Panc1 (cell line): ENCODE data around the gene PRLHR. TPM values are rescaled to one million over a fixed set of nuclear protein-coding genes. Genes with fewer than 3 reads are reported as not detected.

Experiments
- ATAC-seq: fragments of 200-7000 bp; cut with Tn5 transposase; 2 replicates; pipeline ENCODE4 v1.9.1; 2020; ENCODE audit warnings: mild to moderate bottlenecking, moderate library complexity
- BruUV-seq: library from RNA; stranded (reverse); fragments of 400-500 nt; replicated peaks from 2 replicates; lab custom pipeline; 2021; lab: Mats Ljungman, UMichigan
- CTCF ChIA-PET: fragments of 300-600 bp; sonication (Branson Sonifier 250); formaldehyde crosslinking; loops from one replicate; lab custom pipeline; 2022; ENCODE audit warnings: antibody characterized with exemption; lab: Charles Lee
- POLR2A ChIA-PET: fragments of 300-600 bp; sonication (Branson Sonifier 250); formaldehyde crosslinking; loops from one replicate; lab custom pipeline; 2022; ENCODE audit warnings: antibody characterized with exemption; lab: Charles Lee
- DNase-seq: peaks from one replicate; pipeline ENCODE4 v3.0.0-alpha.2; 2010; ENCODE audit warnings: low read depth, low spot score
- H3K27ac ChIP-seq: 2 replicates; pipeline ENCODE4 v1.5.1; 2011; ENCODE audit warnings: mild to moderate bottlenecking, low read length, inconsistent platforms
- H3K27me3 ChIP-seq: fragments of 200-500 bp; sonication (Bioruptor generic); 2 replicates; pipeline ENCODE4 v1.6.0; 2014; ENCODE audit warnings: low read length, inconsistent platforms; ENCODE audit not compliant: control insufficient read depth, insufficient read depth
- H3K36me3 ChIP-seq: fragments of 200-500 bp; sonication (Bioruptor generic); 2 replicates; pipeline ENCODE4 v1.5.1; 2014; ENCODE audit warnings: inconsistent platforms, mild to moderate bottlenecking, low read length, moderate library complexity; ENCODE audit not compliant: control insufficient read depth, insufficient read depth
- H3K4me1 ChIP-seq: 2 replicates; pipeline ENCODE4 v1.5.1; 2011; ENCODE audit warnings: inconsistent platforms, mild to moderate bottlenecking, low read length, moderate library complexity; ENCODE audit not compliant: control insufficient read depth, insufficient read depth
- H3K4me3 ChIP-seq, 2 experiments: 2 replicates each; pipeline ENCODE4 v1.5.1; 2011 to 2012; ENCODE audit warnings: low read depth in 2 of 2, low read length in 2 of 2, mild to moderate bottlenecking in 2 of 2, inconsistent platforms in 1 of 2, moderate library complexity in 1 of 2
- H3K9me3 ChIP-seq: fragments of 200-500 bp; sonication (Bioruptor generic); 2 replicates; pipeline ENCODE4 v1.5.1; 2014; ENCODE audit warnings: low read depth, mild to moderate bottlenecking, inconsistent platforms, low read length, moderate library complexity; ENCODE audit not compliant: control insufficient read depth, insufficient read depth
- POLR2AphosphoS5 ChIP-seq: IDR thresholded peaks from 2 replicates; pipeline ENCODE4 v1.6.1; 2012; ENCODE audit warnings: mild to moderate bottlenecking, low read depth, low read length, moderate library complexity
- SIN3A ChIP-seq: IDR thresholded peaks from 2 replicates; pipeline ENCODE4 v1.6.1; 2012; ENCODE audit warnings: low read depth, mild to moderate bottlenecking, low read length, moderate library complexity, borderline replicate concordance; ENCODE audit not compliant: insufficient read depth
- TCF7L2 ChIP-seq: IDR thresholded peaks from 2 replicates; pipeline ENCODE4 v1.6.1; 2011; ENCODE audit warnings: mild to moderate bottlenecking, low read depth, low read length, inconsistent platforms
- in situ Hi-C: cut with HindIII; loops from 2 replicates; pipeline ENCODE4 v1.10.0; 2016; ENCODE audit warnings: low sequenced_read_pairs, low pct_unique_long_range_greater_than_20kb
- intact Hi-C: fragments of 100-400 bp; cut with micrococcal nuclease; formaldehyde crosslinking; loops from one replicate; pipeline ENCODE4 v1.10.0; 2022; ENCODE audit not compliant: unreplicated experiment
- total RNA-seq: library from RNA; stranded (reverse); gene quantifications from one replicate; pipeline ENCODE4 v1.2.1, GENCODE V29; 2021; ENCODE audit not compliant: unreplicated experiment
- TF ChIP-seq, protein P1 (sequence below), 2 experiments: IDR thresholded peaks; 2 replicates each; pipeline ENCODE4 v1.6.1; 2011 to 2012; ENCODE audit warnings: low read depth in 2 of 2, control low read depth in 1 of 2, low read length in 1 of 2, mild to moderate bottlenecking in 1 of 2, moderate library complexity in 1 of 2; ENCODE audit not compliant: insufficient read depth in 1 of 2
- TF ChIP-seq, protein P2 (sequence below): fragments of 450-650 bp; IDR thresholded peaks from 2 replicates; pipeline ENCODE4 v1.5.1; 2017; ENCODE audit warnings: mild to moderate bottlenecking

The PRLHR gene
- total RNA-seq, 1 experiment from 2014 or later: not detected

DNA sequence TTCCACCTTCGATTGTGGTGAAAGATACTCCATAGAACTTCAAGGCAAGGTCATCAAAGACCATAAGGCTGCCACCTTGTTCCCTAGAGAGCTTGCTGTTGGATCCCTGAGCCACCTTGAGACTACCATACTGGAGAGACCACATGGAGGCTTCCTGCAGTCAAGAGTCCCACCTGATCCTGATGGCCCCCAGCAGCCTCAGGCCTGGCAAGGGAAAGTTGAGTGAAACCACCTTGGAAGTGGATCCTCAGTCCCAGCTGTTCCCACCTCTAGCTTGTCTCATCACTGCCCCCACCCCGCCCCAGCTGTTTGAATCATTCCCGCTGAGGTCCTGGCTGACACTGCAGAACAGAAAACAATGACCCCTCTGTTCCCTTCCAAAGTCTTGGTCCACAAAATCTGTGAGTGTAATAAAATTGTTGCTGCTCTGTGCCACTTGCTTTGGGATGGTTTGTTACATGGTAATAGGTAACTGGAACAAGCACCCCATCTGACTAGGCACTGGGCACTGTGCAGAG lies 32.0 kb downstream of the PRLHR start:
- no peak overlapping the region for H3K27ac ChIP-seq
- H3K27me3 ChIP-seq: peaks cover 8% of the 10 kb centered on the region; the same call in 1 of the 2 replicates
- BruUV-seq: no TSS peak
- TF ChIP-seq POLR2AphosphoS5 (no peak), SIN3A (no peak), TCF7L2 (no peak)
- TF ChIP-seq, protein P1, sequence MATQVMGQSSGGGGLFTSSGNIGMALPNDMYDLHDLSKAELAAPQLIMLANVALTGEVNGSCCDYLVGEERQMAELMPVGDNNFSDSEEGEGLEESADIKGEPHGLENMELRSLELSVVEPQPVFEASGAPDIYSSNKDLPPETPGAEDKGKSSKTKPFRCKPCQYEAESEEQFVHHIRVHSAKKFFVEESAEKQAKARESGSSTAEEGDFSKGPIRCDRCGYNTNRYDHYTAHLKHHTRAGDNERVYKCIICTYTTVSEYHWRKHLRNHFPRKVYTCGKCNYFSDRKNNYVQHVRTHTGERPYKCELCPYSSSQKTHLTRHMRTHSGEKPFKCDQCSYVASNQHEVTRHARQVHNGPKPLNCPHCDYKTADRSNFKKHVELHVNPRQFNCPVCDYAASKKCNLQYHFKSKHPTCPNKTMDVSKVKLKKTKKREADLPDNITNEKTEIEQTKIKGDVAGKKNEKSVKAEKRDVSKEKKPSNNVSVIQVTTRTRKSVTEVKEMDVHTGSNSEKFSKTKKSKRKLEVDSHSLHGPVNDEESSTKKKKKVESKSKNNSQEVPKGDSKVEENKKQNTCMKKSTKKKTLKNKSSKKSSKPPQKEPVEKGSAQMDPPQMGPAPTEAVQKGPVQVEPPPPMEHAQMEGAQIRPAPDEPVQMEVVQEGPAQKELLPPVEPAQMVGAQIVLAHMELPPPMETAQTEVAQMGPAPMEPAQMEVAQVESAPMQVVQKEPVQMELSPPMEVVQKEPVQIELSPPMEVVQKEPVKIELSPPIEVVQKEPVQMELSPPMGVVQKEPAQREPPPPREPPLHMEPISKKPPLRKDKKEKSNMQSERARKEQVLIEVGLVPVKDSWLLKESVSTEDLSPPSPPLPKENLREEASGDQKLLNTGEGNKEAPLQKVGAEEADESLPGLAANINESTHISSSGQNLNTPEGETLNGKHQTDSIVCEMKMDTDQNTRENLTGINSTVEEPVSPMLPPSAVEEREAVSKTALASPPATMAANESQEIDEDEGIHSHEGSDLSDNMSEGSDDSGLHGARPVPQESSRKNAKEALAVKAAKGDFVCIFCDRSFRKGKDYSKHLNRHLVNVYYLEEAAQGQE (IDR thresholded peaks at IDR 0.05; ENCODE audit: insufficient read depth in 1 of 2, low read depth in 2 of 2, low read length in 1 of 2): no peak
- TF ChIP-seq, protein P2, sequence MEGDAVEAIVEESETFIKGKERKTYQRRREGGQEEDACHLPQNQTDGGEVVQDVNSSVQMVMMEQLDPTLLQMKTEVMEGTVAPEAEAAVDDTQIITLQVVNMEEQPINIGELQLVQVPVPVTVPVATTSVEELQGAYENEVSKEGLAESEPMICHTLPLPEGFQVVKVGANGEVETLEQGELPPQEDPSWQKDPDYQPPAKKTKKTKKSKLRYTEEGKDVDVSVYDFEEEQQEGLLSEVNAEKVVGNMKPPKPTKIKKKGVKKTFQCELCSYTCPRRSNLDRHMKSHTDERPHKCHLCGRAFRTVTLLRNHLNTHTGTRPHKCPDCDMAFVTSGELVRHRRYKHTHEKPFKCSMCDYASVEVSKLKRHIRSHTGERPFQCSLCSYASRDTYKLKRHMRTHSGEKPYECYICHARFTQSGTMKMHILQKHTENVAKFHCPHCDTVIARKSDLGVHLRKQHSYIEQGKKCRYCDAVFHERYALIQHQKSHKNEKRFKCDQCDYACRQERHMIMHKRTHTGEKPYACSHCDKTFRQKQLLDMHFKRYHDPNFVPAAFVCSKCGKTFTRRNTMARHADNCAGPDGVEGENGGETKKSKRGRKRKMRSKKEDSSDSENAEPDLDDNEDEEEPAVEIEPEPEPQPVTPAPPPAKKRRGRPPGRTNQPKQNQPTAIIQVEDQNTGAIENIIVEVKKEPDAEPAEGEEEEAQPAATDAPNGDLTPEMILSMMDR: no peak
- ChIA-PET CTCF (no interaction called here), POLR2A (no interaction called here)
- no peak overlapping the region for H3K4me3 ChIP-seq
- no peaks in the 10 kb centered on the region for H3K9me3 ChIP-seq
- DNase-seq (no peak), ATAC-seq (no peak)
- in situ Hi-C loops (no loop called here), intact Hi-C loops (no loop called here)
- H3K36me3 ChIP-seq: no peaks in the 10 kb centered on the region
- H3K4me1 ChIP-seq: no peaks in the 10 kb centered on the region

DNA sequence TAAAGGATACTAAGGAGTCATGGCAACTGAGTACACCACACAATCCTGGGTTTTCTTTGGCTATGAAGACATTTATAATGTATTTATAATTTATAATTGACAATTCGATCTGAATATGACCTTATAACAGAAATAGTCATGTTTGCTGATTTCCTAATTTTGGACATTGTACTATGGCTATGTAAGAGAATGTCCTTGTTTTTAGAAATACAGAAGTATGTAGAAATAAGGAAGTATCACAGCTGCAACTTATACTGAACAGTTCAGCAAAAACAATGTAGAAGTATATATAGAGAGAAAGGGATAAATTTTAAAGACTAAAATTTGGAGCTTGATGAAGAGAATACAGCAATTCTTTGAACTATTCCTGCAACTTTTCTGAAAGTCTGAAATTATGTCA lies 32.6 kb downstream of the PRLHR start:
- CTCF ChIA-PET: no interaction called here
- ATAC-seq: no peak
- Histone ChIP-seq H3K27me3 (peaks cover 10% of the 10 kb centered on the region; the same call in 1 of the 2 replicates), H3K27ac (no peak overlapping the region), H3K9me3 (no peaks in the 10 kb centered on the region), H3K36me3 (no peaks in the 10 kb centered on the region), H3K4me1 (no peaks in the 10 kb centered on the region), H3K4me3 (no peak overlapping the region)
- TF ChIP-seq POLR2AphosphoS5: no peak
- TF ChIP-seq, protein P2: no peak
- TF ChIP-seq TCF7L2: no peak
- no peak for TF ChIP-seq SIN3A
- TF ChIP-seq, protein P1 (IDR thresholded peaks at IDR 0.05; ENCODE audit: insufficient read depth in 1 of 2, low read depth in 2 of 2, low read length in 1 of 2): no peak
- BruUV-seq: no TSS peak
- in situ Hi-C loops: no loop called here
- DNase-seq: no peak
- POLR2A ChIA-PET: no interaction called here
- intact Hi-C loops: no loop called here
